Omental fat pad (tissue), 4 donors: ENCODE data around the gene H6PD. TPM values are rescaled to one million over a fixed set of nuclear protein-coding genes. Genes with fewer than 3 reads are reported as not detected.

Experiments
- ATAC-seq: fragments of 150-250 bp; one replicate; pipeline ENCODE4 v1.9.1; 2016; ENCODE audit warnings: mild to moderate bottlenecking, moderate library complexity; ENCODE audit not compliant: low FRiP score
- DNase-seq: peaks from one replicate; pipeline ENCODE4 v3.0.0-alpha.2; 2019; ENCODE audit warnings: low spot score
- total RNA-seq, 4 donors: library from RNA; depleted of rRNA; stranded (reverse); fragments of >200 nt; gene quantifications; one replicate each; pipeline ENCODE4 v1.1.0, GENCODE V29; 2016
- TF ChIP-seq, protein P1 (sequence below), 3 donors: fragments of 450-650 bp; IDR thresholded peaks; one replicate each; pipeline ENCODE4 v1.5.1; 2016 to 2017; ENCODE audit warnings: antibody characterized with exemption in 3 of 3, mild to moderate bottlenecking in 3 of 3, moderate library complexity in 2 of 3

H6PD gene
- total RNA-seq, 4 donors from 2014 or later = 75.5 to 142 (median 82.7) TPM

DNA sequence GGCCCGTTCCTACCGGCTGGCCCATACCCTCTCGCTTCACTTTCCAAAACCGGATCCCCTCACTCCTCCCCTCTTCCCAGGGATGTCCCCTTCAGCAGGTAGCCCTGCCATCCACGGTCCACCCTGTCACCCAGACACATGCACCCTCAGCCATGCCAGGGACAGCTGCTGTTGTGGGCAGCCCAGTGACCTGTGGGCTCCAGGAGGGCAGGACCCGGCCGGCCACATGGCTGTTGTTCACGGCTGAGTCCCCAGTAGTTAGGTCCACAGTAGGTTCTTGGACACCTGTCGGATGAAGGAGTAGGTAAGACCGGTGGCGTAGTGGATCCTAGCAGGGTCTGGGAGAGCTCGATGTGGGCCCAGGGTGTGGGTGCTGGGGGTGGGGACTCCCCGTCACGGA lies 70.6 kb downstream of the H6PD start:
- no peak for DNase-seq
- no peak for ATAC-seq
- TF ChIP-seq, protein P1, sequence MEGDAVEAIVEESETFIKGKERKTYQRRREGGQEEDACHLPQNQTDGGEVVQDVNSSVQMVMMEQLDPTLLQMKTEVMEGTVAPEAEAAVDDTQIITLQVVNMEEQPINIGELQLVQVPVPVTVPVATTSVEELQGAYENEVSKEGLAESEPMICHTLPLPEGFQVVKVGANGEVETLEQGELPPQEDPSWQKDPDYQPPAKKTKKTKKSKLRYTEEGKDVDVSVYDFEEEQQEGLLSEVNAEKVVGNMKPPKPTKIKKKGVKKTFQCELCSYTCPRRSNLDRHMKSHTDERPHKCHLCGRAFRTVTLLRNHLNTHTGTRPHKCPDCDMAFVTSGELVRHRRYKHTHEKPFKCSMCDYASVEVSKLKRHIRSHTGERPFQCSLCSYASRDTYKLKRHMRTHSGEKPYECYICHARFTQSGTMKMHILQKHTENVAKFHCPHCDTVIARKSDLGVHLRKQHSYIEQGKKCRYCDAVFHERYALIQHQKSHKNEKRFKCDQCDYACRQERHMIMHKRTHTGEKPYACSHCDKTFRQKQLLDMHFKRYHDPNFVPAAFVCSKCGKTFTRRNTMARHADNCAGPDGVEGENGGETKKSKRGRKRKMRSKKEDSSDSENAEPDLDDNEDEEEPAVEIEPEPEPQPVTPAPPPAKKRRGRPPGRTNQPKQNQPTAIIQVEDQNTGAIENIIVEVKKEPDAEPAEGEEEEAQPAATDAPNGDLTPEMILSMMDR (IDR thresholded peaks at IDR 0.05) = no peak

- ATAC-seq (no peak), DNase-seq (no peak)
- TF ChIP-seq, protein P1 (IDR thresholded peaks at IDR 0.05) = no peak
Observed at GRCh38 chr1:9306006-9306405, 71.4 kb downstream of the H6PD start.

DNA sequence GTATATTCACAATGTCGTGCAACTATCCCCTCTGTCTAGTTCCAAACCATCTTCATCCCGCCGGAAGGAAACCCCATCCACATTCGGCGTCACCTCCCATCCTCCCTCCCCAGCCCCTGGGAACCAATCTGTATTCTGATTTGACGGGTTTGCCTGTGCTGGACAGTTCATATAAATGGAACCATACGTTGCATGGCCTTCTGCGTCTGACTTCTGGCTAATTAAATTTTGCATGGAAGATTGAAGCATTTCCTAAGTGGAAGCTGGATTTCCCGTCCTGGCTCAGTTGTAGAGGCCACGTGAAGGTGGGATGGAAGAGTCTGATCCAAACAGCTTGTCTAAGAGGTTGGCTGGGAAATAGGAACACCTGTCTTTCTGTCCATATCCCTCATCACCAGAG lies 72.7 kb downstream of the H6PD start:
- DNase-seq (no peak), ATAC-seq (no peak)
- TF ChIP-seq, protein P1 (IDR thresholded peaks at IDR 0.05) = no peak

- no peak for ATAC-seq
- no peak for DNase-seq
- TF ChIP-seq, protein P1 (IDR thresholded peaks at IDR 0.05) = no peak
Observed at GRCh38 chr1:9308236-9308785, 73.7 kb downstream of the H6PD start.

- DNase-seq (no peak), ATAC-seq (no peak)
- TF ChIP-seq, protein P1 (IDR thresholded peaks at IDR 0.05) = no peak
Observed at GRCh38 chr1:9309080-9309479, 74.5 kb downstream of the H6PD start.

- TF ChIP-seq, protein P1 (IDR thresholded peaks at IDR 0.05) = no peak
- DNase-seq (no peak), ATAC-seq (no peak)
Observed at GRCh38 chr1:9309991-9310390, 75.4 kb downstream of the H6PD start.

- DNase-seq = no peak
- no peak for ATAC-seq
- TF ChIP-seq, protein P1 (IDR thresholded peaks at IDR 0.05) = no peak
Observed at GRCh38 chr1:9311029-9311428, 76.5 kb downstream of the H6PD start.
